ENCODE results near the gene RPS25.

DNA sequence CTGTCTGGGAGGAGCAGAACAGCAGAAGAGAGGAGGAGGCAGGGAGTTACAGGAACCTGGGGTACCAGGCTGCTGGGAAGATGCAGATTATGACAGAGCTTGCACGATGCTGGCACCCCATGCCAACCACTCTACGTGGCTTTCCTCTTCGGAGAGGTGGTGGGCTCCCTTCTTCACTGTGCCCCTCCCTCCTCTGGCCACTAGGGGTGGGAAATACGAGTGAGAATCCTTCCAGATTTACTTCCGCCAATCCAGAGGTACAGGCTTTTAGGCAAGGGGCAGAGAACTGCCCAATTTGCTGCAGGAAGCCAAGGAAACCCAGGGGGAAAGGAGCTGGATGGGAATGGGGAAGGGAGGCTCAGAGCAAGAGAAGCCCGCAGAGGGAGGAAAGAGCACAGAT lies 26.6 kb upstream of the RPS25 start:
- TF ChIP-seq CTCF (IDR thresholded peaks at IDR 0.05) (no peak), POLR2AphosphoS5 (IDR thresholded peaks at IDR 0.05; ENCODE audit: low read depth, low read length) (no peak; the same call in 1 of the 2 replicates), SIN3A (IDR thresholded peaks at IDR 0.05; ENCODE audit: borderline replicate concordance, insufficient read depth, low read depth, low read length) (no peak)

Measured in Panc1 (cell line).